NCI-H526 (cell line): ENCODE data around the gene MORC3.
"Not testable (repeated sequence)": the region's sequence is repeated elsewhere in the genome, so short reads cannot be mapped to it uniquely, and the experiment has no call there.

Experiments
- DNase-seq, 2 experiments: peaks; one replicate each; lab custom pipeline; 2025; lab: John Stamatoyannopoulos, UW

MORC3 gene, protein sequence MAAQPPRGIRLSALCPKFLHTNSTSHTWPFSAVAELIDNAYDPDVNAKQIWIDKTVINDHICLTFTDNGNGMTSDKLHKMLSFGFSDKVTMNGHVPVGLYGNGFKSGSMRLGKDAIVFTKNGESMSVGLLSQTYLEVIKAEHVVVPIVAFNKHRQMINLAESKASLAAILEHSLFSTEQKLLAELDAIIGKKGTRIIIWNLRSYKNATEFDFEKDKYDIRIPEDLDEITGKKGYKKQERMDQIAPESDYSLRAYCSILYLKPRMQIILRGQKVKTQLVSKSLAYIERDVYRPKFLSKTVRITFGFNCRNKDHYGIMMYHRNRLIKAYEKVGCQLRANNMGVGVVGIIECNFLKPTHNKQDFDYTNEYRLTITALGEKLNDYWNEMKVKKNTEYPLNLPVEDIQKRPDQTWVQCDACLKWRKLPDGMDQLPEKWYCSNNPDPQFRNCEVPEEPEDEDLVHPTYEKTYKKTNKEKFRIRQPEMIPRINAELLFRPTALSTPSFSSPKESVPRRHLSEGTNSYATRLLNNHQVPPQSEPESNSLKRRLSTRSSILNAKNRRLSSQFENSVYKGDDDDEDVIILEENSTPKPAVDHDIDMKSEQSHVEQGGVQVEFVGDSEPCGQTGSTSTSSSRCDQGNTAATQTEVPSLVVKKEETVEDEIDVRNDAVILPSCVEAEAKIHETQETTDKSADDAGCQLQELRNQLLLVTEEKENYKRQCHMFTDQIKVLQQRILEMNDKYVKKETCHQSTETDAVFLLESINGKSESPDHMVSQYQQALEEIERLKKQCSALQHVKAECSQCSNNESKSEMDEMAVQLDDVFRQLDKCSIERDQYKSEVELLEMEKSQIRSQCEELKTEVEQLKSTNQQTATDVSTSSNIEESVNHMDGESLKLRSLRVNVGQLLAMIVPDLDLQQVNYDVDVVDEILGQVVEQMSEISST

DNA sequence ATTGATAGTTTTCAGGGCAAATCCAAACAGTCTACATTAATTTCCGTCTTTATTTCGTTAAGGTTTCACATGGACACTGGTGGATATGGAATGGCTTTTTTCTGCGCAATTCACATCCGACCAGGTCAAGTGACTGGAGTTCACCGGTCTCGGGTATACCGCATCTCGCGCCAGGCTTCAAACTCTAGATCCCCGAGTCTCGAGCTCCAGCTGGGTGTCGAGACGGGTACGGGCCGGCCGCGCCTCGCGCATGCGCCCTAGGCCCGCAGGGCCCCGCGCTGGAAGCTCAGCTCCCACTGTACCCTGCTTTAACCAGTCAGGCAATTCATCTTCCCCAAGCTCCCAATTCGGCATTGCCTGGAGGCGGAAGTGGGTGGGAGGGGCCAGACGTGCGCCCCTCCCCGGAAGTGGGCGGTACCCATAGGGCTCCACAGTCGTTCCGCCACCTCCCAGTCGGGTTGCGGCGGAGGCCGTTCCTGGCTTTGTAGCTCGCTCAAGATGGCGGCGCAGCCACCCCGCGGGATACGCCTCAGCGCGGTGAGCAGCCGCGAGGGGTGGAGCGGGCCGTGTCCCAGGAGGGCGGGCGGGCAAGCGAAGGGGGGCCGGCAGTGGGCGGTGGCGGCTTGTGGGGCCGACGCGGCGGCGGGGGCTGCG, at the start of gene MORC3:
TSS of gene MORC3 (plus strand) at position 431 of the 654 bp plus-strand sequence. CDS start at position 499, 68 bp downstream.
- DNase-seq, result peak; percentile 97 to 98

DNA sequence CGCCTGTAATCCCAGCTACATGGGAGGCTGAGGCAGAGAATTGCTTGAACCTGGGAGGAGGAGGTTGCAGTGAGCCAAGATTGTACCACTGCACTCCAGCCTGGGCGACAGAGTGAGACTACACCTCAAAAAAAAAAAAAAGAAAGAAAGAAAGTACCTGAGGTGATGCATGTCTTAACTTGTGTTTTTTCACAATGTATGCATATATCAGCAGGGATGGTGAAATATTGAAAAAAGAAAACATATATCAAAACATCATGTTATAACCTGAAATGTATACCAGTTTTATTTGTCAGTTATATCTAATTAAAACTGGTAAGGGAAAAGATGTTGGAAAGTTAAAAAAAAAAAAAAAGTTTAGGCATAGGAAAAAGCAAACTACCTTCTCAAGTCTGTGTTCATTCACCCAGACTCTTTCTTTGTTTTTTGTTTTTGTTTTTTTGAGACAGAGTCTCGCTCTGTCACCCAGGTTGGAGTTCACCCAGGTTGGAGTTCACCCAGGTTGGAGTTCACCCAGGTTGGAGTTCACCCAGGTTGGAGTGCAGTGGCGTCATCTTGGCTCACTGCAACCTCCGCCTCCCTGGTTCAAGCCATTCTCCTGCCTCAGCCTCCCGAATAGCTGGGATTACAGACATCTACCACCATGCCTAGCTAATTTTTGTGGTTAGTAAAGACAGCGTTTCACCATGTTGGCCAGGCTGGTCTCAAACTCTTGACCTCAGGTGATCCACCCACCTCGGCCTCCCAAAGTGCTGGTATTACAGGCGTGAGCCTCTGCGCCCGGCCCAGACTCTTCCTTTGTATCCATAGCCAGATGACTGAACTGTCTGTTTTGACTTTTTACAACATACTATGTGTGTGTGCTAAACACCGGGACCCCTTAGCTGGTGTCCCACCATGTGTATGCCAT, 49.0 kb upstream of the MORC3 start:
- DNase-seq, result not testable (repeated sequence)

DNA sequence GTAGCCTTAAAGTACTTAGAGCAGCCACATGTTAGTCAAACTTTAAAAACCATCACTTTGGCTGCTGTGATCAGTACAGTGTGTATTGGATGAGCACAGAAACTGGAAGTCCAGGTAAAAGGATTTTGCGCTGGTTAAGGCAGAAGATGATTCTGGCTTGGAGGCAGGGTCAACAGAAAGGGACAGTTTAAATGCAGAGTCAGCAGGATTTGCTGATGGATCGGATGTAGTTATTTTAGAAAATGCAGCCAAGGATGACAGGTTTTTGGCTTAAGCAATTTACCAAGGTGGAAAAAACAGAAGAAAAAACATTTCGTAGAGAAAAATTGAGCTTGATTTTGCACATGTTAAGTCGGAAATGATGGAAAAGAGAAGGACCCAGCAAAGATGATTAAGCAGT, 45.9 kb upstream of the MORC3 start:
- DNase-seq, result no peak

DNA sequence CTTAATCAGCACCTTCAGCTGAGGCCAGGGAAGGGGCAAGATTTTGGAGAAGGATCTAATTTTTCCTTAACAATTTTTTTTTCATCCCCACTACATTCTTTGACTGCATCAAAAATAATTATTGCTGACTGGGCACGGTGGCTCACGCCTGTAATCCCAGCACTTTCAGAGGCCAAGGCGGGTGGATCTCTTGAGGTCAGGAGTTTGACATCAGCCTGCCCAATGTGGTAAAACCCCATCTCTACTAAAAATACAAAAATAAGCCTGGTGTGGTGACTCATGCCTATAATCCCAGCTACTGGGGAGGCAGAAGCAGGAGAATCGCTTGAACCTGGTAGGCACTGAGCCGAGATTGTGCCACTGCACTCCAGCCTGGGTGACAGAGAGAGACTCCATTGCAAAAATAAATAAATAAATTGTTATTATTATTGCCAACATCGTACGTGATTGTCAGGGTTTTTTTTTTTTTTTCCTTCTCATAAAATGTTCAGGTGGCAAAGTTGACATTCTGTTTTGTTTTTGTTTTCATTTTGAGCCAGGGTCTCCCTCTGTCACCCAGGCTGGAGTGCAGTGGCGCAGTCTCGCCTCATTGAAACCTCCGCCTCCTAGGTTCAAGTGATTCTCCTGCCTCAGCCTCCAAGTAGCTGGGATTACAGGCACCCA, 37.3 kb upstream of the MORC3 start:
- no peak for DNase-seq

DNA sequence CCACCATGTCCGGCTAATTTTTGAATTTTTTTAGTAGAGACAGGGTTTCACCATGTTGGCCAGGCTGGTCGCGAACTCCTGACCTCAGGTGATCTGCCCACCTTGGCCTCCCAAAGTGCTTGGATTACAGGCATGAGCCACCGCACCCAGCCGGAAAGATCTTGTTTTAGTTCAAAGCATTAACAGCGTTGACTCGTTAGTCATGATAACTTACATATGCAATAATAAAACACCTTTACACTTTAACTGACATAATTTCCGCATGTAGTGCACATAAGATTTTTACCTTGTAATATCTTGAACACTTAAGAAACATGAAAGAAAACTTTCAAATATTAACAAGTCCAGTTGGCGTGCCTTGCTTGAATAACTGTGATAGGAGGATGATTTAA, 36.8 kb upstream of the MORC3 start:
- not testable (repeated sequence) for DNase-seq

DNA sequence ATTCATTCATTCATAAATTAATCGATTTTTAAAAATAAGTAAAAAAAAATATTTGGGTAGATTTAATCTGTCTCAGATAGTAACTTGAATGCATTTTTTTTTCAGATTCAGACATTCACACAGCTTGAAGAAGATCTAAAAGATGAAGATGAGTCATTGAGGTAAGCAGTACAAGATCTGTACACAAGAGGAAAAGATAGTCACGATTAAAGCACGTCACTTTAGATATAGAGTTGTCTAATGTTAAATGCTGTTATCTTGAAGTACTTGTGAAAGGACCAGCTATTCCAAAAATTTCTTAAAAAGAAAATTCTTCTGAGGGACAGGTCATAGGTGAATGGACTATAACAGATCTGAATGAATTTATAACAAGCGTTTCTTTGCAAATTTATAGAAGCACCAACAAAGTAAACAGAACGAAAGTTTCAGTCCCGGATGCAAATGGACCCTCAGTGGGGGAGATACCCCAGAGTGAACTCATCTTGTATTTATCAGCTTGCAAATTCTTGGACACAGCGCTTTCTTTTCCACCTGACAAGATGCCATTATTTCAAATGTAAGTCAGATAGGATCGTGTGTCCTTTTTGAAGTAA, 31.2 kb upstream of the MORC3 start:
- peak in 1 of 2 experiments; percentile 19 for DNase-seq

DNA sequence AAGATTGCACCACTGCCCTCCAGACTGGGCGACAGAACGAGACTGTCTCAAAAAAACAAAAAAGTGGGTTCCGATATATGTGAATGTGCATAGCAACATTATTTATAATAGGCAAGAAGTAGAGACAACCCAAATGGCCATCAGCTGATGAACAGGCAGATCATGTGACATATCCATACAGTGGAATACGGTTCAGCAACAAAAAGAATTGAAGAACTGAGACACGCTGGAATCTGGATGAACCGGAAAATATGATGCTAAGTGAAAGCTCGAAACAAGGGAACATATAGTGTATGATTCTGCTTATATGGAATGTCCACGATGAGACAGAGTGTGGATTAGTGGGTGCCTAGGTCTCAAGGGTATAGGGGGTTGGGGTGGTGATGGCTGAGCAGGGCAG, 28.5 kb upstream of the MORC3 start:
- DNase-seq, result no peak

DNA sequence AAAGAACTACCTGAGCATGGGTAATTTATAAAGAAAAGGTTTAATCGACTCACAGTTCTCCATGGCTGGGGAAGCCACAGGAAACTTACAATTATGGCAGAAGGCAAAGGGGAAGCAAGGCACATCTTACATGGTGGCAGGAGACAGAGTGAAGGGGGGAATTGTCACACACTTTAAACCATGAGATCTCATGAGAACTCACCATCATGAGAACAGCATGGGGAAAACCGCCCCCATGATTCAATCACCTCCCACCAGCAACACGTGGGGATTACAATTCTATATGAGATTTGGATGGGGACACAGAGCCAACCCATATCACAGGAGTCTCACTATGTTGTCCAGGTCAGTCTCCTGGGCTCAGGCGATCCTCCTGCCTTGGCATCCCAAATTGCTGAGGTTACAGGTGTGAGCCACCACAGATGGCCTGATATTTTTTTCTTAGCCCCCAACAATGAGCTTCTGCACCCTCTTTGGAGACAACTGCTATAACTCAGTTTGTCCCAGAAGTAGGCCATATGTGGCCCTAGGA, 22.5 kb upstream of the MORC3 start:
- DNase-seq, result no peak

DNA sequence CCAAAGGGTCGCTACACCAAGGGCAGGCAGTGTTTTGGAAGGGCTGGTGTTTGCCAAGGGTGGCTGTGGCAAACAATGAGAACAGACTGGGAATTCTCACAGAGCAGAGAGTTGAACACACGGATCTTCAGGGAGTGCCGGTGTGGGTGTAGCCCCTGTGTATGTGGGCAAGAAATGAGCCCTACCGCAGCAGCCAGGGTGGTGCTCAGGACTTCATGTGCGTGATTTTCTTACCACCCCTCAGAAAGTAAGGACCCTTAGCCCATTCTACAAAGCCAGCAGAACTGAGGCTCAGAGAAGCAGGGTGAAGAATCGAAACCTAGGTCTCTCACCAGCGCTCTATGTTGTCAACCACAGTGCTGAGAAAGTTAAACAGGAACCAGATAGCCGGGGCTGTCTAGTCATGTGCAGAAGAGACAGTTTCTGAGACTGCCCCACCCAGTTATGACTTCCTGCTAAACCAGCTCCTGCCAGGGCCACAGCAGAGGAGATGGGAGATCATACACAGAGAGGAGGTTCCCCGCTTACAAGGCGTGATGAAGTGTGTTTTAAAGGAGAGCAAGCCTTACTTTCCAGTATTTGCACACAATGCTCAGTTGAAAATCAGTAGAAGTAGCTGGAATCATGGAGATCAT, 21.9 kb upstream of the MORC3 start:
- DNase-seq, result peak; percentile 9 to 46

DNA sequence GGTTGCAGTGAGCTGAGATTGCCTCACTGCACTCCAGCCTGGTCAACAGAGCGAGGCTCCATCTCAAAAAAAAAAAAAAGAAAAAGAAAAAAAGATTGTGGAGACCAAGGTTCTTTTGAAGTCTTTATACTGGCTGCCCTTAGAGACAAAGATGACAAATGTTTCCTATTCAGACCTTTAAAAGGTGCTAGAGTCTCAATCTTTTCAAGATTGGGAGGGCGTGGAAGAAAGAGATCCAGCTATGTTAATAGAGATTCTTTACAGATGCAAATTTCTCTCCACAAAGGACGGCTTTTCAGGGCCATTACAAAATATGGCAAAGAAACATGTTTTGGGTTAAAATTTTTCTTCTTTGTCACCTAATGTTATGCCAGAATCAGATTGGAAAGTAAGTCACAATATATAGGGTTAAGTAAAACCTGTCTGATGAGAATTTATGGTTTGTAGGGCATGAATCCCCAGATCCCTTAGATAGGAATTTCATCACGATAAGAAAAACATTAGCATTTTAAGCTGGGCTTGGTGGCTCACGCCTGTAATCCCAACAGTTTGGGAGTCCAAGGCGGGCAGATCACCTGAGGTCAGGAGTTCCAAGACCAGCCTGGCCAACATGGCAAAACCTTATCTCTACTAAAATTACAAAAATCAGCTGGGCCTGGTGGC, 13.0 kb upstream of the MORC3 start:
- DNase-seq, result no peak

DNA sequence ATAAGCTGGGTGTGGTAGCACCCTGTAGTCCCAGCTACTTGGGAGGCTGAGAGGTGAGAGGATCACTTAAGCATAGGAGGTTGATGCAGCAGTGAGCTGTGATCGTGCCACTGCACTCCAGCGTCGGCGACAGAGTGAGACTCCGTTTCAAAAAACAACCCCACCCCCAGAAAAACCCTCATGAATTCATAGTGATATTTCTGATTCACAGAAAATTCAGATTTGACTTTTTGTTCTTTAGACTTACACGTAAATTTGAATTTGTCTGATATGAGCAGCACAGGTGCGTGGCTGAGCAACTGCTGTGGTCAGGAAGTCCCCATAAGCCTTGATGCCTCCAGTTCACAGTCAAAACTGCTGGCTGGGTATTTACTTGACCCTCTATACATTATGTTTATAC, 10.0 kb upstream of the MORC3 start:
- no peak for DNase-seq

DNA sequence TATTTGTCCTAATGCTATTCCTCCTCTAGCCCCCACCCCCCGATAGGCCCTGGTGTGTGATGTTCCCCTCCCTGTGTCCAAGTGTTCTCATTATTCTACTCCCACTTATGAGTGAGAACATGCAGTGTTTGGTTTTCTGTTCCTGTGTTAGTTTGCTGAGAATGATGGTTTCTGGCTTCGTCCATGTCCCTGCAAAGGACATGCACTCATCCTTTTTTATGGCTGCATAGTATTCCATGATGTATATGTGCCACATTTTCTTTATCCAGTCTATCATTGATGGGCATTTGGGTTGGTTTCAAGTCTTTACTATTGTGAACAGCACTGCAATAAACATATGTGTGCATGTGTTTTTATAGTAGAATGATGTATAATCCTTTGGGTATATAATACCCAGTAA, 6.6 kb upstream of the MORC3 start:
- not testable (repeated sequence) for DNase-seq

DNA sequence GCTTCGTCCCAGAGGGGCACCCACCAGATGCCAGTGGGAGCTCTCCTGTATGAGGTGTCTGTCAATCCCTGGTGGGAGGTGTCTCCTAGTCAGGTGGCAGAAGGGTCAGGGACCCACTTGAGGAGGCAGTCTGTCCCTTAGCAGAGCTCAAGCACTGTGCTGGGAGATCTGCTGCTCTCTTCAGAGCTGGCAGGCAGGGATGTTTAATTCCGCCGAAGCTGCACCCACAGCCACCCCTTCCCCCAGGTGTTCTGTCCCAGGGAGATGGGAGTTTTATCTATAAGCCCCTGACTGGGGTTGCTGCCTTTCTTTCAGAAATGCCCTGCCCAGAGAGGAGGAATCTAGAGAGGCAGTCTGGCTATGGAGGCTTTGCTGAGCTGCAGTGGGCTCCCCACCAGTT, 4.0 kb upstream of the MORC3 start:
- DNase-seq, result not testable (repeated sequence)

DNA sequence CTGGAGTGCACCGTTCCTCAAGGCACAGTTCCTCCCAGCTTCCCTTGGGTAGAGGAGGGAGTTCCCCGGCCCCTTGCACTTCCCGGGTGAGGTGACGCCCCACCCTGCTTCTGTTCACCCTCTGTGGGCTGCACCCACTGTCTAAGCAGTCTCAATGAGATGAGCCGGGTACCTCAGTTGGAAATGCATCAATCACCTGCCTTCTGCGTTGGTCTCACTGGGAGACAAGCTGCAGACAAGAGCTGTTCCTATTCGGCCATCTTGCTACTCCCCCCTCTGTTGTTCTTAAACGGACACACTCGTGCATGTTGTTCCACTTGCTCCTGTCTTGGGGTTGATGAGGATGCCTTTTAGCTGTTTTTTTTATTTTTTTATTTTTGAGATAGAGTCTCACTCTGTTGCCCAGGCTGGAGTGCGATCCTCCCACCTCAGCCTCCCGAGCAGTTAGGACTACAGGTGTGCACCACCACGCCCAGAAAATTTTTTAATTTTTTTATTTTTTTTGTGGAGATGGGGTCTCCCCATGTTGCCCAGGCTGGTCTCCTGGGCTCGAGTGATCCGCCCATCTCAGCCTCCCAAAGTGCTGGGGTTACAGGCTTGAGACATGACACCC, 3.0 kb upstream of the MORC3 start:
- DNase-seq, result no peak

DNA sequence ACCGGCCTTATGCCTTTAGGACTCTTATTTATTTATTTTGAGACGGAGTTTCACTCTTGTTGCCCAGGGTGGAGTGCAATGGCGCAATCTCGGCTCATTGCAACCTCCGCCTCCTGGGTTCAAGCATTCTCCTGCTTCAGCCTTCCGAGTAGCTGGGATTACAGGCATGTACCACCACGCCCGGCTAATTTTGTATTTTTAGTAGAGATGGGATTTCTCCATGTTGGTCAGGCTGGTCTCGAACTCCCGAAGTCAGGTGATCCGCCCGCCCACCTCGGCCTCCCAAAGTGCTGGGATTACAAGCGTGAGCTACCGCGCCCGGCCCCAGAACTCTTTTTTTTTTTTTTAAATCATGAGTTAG, 611 bp upstream of the MORC3 start:
- not testable (repeated sequence) for DNase-seq

DNA sequence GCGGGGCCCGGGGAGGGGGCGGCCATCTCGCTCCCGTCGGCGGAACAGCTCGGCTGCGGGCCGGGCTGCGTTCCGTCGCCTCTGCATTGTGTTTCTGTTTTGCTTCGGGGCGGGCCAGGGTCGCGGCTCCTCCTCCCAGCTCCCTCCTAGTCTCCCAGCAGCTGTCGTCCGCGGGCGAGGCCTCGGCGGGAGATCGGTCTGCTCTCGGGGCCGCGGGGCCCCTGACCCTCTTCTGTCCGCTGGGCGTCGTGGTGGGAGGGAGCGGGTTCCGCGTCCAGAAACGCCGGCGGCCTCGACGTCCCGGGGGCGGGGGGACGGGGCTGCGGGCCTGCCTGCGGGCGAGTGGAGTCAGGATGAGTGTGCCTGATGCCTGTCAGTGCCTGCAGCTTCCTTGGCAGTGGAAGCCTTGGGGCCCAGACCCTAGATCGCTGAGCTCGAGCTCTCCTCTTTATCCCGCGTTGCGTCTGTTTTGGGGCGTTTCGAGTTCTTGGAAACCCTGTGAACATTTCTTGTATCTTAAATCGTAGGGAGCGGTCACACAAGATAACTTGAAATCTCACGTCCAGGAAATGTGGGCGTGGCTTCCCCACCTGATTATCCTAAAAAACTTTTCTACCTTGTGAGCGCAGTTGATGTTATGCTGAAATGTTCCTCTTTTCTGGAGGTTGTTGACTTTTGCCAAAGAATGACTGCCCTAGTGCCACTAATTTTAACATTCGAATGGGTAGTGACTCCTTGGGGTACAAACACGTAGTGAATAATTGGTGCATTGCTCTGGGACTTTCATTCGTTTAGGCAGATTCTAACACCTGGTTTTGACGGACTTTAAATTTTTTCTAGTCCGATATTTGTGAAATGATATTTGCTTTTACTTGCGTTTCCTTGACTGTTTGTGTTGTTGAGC, 676 bp downstream of the MORC3 start:
- DNase-seq, result peak; percentile 65 to 89

DNA sequence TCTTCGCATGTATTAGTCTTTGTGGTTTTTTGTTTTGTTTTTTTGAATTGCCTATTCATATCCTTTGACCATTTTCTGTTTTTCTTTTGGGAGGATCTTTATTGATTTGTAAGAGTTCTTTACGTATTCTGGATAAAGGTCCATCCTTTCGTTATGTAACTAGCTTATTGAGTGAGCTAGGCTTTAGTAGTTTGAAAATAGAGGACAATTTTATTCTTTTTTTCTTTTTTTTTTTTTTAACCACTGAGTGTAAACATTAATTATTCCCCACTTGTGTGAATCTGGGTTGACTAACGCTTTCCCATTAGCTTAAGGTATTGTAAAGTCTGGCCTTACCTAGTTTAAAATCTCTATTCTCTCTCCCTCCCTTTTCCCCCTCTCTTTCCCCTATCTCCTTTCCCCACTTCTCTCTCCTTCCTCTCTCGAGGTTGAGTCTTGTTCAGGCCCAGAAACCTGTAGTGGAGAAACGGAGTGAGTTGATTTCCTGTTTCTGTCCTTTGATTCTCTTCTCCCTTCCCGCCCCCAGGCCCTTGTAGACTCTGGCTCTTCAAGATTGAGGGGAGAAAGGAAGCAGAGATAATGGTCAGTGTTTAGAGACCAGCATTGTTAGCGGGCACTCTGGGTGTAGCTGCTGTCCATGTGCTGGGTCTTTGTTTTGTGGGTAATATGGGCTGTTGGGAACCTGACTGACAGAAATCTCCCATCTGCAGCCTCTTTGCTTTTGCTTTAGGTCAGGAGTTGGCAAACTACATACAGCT, 1.5 kb downstream of the MORC3 start:
- peak; percentile 3 to 45 for DNase-seq
